C1 segment of cervical spinal cord (tissue), 14 donors: Measurements from ENCODE around the gene ULK3.

Experiments
- DNase-seq, 14 donors: peaks; one replicate each; lab custom pipeline; 2025; lab: John Stamatoyannopoulos, UW

The ULK3 gene

DNA sequence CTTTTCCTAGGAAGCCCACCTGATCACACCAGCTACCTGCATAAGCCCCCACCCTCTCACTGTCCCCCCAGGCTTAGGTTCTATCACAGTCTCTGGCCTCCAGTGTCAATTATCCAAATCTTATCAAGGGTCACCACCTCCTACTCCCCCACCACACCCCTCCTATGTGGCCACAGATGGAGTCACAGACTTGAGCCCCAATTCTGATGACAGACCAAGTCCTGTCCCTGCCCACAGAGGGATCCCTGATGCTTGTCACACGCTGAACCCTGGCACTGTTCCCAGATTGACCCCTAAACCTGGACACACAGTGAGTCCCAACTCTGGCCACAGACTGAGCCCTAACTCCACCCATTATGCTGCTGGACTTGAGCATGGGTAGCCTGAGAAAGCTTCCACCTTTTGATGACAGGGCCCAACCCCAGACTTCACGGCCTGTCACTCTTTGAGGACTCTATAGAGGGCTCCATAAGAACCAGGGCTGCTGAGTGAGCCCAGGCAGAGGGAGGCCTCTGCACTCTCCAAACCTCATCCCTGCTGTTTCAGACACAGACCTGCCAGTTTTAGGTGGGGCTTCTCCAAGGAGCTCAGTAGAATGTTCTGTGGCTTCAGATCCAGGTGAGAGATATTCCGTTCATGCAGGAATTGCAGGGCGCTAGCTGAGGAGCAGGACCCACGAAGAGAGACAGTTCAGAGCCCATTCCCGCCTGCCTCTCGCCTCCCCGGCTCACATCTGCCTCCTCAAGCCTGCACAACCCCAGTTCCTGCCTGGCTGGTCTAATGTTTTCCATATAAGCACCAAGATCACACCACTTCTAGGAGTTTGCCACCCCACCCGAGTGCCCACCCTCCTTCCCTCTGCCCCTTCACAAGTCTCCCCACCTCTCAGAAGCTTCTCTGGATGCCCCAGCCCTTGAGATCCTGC, 1.8 kb downstream of the ULK3 start:
- no peak for DNase-seq

DNA sequence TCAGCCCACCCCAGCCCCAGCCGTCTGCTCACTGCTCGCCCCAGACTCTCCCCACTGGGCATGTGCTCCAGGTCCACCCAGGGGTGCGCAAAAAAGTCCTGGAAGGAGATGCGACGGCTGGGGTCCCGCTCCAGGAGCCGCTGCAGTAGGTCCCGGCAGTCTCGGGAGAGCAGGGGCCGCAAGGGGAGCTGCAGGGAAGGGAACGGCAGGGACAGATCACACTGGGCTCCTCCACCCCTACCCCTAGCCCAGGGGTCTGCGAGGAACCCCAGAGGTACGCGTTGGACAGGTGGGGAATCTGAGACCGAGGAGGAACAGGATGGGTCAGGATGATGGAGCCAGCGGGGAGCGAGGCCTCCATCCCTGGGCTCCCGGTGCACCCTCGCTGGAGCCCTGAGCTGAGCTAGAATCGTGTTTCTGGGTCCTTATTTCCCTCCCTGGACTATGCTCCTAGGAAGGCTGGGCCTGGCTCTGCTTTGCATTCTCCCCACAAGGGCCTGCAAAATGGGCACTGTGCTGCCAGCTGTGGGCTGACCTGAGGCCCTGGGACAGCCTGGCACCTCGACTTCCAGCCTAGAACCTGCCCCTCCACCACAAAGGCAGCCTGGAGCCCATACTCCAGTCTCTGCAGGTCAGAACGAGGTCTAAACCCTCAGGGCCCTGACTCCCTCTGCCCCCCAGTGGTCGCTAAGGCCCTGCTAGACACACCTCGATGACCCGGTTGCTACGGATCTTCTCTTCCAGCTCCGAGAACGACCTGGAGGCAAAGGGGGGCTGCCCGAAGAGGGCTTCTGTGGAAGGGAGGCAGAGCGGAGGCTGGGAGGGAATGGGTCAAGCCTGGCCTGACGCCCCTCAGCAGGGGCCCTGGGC, 3.2 kb downstream of the ULK3 start:
- DNase-seq = no peak

DNA sequence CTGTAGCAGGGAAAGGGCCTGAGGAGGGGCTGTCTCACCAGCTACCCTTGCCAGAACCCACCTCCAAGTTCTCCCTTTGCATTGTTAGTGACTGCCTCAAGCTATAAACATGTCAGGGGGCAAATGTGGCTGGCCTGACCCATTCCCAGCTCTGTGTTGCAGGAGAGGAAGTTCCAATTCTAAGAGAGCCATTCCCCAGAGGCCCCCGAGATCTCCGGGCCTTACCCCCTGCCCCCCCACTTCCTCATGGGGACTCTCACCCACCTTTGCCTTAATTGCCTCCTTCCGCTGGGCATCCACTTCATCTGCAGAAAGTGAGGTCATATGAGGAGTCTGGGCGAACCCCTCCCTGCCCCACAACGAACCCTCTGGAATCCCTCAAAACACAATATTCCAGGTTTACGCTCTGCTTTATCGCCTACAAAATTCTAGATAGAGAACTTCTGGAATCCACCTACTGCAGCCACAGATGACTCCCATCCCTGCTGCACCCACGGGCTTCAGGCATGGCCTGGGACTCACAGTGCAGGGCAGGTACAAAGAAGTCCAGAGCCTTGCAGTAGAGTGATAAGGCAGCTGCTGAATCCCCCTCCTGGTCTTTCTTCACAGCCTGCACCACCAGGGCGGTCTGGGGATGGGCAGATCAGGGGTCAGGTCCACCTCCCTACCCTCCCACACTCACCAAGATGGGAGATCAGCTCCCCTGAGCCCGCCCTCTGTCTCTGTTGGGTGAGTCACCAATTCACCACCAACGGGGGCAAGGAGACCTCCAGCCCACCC, 4.0 kb downstream of the ULK3 start:
- DNase-seq = no peak

DNA sequence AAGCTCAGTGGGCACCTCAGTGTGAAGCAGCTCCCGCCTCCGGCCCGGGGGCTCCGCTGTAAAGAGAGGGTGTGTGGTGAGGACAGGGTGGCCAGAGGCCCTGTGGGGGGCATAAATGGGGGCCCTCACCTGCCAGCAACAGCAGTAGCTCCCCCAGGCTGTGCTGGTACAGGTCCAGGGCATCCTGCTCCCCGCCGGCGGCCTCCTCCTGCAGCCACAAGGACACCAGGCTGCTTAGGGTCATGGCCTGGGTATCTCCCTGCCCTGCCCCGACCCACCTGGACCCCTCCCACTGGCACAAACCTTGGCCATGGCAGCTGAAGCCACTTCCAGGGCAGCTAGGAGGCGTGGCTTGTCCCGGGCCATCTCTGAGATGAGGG, 4.8 kb downstream of the ULK3 start:
- no peak for DNase-seq

DNA sequence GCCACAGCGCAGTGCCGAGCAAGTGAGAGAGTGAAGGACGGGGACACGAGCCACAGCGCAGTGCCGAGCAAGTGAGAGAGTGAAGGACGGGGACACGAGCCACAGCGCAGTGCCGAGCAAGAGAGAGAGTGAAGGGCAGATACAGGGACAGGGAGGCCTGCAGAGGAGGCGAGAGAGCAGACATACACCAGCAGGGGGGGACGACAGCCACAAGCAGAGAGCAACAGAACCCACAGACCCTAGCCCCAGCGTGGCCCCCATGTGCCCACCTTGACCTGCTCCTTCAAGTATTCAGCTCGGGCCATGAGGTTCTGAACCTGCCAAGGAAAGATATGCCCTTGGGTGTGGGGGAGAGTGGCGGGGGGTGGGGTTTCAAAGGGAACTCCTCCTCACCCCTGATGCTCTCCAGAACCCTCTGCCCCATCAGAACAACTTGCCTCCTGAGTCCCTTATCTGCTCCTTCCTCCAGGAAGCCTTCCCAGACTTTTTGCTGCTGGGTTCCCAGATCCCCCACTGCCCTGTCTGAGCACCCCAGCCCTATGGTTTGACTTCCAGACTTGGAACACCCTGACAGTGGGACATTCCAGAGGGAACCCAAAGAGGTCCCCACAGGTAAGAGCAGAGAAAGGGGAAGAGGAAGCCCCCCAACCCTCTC, 5.3 kb downstream of the ULK3 start:
- no peak for DNase-seq

GRCh38 chr15:74836846-74837245, 6.1 kb downstream of the ULK3 start:
- DNase-seq = no peak

GRCh38 chr15:74835312-74835823, 7.6 kb downstream of the ULK3 start:
- peak in 7 of 14 donors; percentile 1 to 54 (median 16) for DNase-seq

- peak in 1 of 14 donors; percentile 37 for DNase-seq
Observed at GRCh38 chr15:74833376-74834107, 9.4 kb downstream of the ULK3 start.

DNA sequence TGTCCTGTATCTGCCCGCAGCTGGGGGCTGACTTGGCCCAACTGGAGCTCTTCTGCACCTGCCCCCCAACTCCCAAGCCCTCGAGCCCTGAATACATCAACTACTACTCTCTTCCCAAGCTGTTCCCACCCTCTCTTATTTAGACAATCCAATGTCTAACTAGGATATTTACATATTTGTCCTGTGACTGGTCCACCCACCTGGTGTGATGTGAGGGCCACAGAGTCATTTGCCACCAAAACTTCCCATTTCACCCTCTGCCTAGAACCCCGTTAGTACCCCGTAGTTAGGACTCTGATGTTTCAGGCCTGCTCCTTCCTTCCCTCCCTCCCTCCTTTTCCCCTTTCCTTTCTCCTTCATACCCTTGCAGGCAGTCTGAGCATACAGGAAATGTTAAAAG, 10.1 kb downstream of the ULK3 start:
- DNase-seq = no peak

GRCh38 chr15:74831813-74832495, 11.0 kb downstream of the ULK3 start:
- DNase-seq = no peak

GRCh38 chr15:74830868-74831267, 12.1 kb downstream of the ULK3 start:
- DNase-seq = peak in 9 of 14 donors; percentile 16 to 67 (median 43)

DNA sequence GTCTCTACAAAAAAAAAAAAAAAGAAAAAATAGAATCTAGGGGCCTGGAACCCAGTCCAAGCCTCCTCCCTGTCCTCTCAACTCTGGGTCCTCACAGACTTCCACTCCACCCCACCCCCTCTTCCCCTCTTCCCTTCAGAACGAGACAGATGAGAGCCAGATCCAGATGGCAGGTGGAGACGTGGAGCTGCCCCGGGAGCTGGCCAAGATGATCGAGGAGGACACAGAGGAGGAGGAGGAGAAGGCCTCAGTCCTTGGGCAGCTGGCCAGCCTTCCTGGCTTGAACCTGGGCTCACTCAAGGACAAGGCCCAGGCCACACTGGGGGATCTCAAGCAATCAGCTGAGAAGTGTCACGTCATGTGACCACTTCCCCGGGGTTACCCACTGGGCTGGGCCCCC, 13.0 kb downstream of the ULK3 start:
- no peak for DNase-seq

DNA sequence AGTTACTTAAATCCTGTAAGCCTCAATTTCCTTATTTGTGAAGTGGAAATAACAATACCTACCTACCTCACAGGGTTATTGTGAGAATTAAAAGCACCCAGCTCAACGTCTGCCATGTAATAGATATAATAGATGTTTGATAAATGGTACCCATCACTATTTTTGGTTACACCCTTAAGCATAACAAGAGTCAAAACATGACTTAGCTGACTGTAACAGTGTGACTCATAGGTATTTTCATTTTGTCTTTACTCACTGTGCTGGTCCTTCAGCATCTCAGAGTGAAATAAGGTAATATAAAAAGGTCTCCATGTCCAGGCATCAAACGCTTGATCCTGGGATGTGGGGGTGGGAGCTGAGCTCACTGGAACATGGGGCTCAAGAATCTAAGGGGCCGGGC, 13.5 kb downstream of the ULK3 start:
- no peak for DNase-seq

DNA sequence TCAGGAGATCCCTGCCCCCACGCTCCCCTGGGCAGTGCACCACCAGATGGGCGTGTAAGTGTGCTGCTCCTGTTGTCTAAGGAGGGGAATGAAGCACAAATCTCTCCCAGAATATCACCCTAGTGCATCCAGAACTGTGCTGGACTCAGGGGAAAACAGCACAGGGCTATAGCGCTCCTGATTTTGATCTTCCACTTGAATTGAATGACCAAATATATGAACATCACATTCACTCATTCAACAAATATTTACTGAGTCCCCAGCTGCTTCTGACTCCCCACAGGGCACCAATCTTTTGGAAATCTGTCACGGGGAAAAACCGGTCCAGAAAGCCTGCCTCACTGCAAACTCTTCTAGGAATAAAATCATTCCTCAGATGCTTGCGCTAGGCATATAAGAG, 14.1 kb downstream of the ULK3 start:
- DNase-seq = peak in 1 of 14 donors; percentile 16

GRCh38 chr15:74827614-74828013, 15.3 kb downstream of the ULK3 start:
- DNase-seq = no peak

GRCh38 chr15:74826921-74827320, 16.0 kb downstream of the ULK3 start:
- no peak for DNase-seq

- peak in 4 of 14 donors; percentile 15 to 41 (median 28) for DNase-seq
Observed at GRCh38 chr15:74826364-74826819, 16.6 kb downstream of the ULK3 start, which contains the start of gene CPLX3. Gene CPLX3, plus strand, starts transcription at chr15:74826627. Its CDS starts 77 bp downstream, at chr15:74826704.

DNA sequence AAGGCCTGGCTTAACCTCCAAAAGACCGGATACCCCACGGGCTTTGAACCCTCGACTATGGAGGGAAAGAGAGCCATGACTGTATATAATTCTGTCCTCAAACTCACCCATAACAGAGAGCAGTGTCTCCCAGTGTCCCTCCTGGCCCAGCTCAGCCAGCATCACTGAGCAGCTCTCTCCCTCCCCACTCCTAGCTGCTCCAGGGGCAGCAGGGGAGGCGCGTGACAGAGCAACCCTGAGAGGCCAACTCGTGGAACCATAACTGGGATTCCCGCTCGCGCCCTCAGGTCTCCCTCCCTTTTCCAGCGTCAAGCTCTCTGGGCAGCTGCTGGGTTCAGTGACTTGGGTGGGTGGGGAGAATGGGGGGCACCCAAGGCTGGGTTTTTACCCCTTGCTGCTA, 17.1 kb downstream of the ULK3 start:
- no peak for DNase-seq

- DNase-seq = no peak
Observed at GRCh38 chr15:74824976-74825375, 18.0 kb downstream of the ULK3 start.
